PC-9 (cell line): ENCODE measurements around the gene SLC30A7. TPM values are rescaled to one million over a fixed set of nuclear protein-coding genes. Genes with fewer than 3 reads are reported as not detected.
"Not testable (repeated sequence)": the region's sequence is repeated elsewhere in the genome, so short reads cannot be mapped to it uniquely, and the experiment has no call there.

Experiments used
- BruUV-seq: library from RNA; stranded (reverse); fragments of 400-500 nt; replicated peaks from 2 replicates; lab custom pipeline; 2021; lab: Mats Ljungman, UMichigan
- CTCF ChIA-PET: fragments of 300-600 bp; sonication (Branson Sonifier 250); formaldehyde crosslinking; loops from one replicate; lab custom pipeline; 2022; ENCODE audit warnings: antibody characterized with exemption; lab: Charles Lee
- POLR2A ChIA-PET: fragments of 300-600 bp; sonication (Branson Sonifier 250); formaldehyde crosslinking; loops from one replicate; lab custom pipeline; 2022; ENCODE audit warnings: antibody characterized with exemption; ENCODE audit not compliant: unreplicated experiment; lab: Charles Lee
- DNase-seq, 2 experiments: peaks; one replicate each; pipeline versions ENCODE4 v3.0.0 to v3.0.0-alpha.2; 2015 to 2022; ENCODE audit warnings: mixed read lengths in 1 of 2
- H2AFZ ChIP-seq: fragments of 200-600 bp; sonication (generic); 2 replicates; pipeline ENCODE4 v1.8.1; 2017; ENCODE audit warnings: antibody characterized with exemption
- H3F3A ChIP-seq: fragments of 200-600 bp; sonication (generic); 2 replicates; pipeline ENCODE4 v1.8.1; 2017; ENCODE audit warnings: antibody characterized with exemption, mild to moderate bottlenecking, low read depth; ENCODE audit not compliant: insufficient read depth
- H3K27ac ChIP-seq: fragments of 200-600 bp; sonication (generic); 2 replicates; pipeline ENCODE4 v1.6.1; 2016; ENCODE audit warnings: mixed run types
- H3K27me3 ChIP-seq: fragments of 200-600 bp; sonication (generic); 2 replicates; pipeline ENCODE4 v1.6.1; 2016; ENCODE audit warnings: low read depth, mixed run types; ENCODE audit not compliant: insufficient read depth
- H3K36me3 ChIP-seq: fragments of 200-600 bp; sonication (generic); 2 replicates; pipeline ENCODE4 v1.6.1; 2016; ENCODE audit warnings: low read depth, mixed run types
- H3K4me1 ChIP-seq: fragments of 200-600 bp; sonication (generic); replicated peaks from 2 replicates; pipeline ENCODE4 v1.6.1; 2016; ENCODE audit warnings: mixed run types; ENCODE audit not compliant: insufficient read depth
- H3K4me2 ChIP-seq: fragments of 200-600 bp; sonication (generic); 2 replicates; pipeline ENCODE4 v1.6.1; 2017; ENCODE audit warnings: mixed run types
- H3K4me3 ChIP-seq: fragments of 200-600 bp; sonication (generic); 2 replicates; pipeline ENCODE4 v1.6.1; 2016; ENCODE audit warnings: mixed run types
- H3K79me2 ChIP-seq: fragments of 200-600 bp; sonication (generic); 2 replicates; pipeline ENCODE4 v1.6.1; 2017; ENCODE audit warnings: low read depth, mixed run types
- H3K9me2 ChIP-seq: fragments of 200-600 bp; sonication (generic); 2 replicates; pipeline ENCODE4 v1.8.1; 2017; ENCODE audit warnings: mild to moderate bottlenecking; ENCODE audit not compliant: insufficient read depth
- H3K9me3 ChIP-seq: fragments of 200-600 bp; sonication (generic); 2 replicates; pipeline ENCODE4 v1.8.1; 2016; ENCODE audit warnings: low read depth; ENCODE audit not compliant: insufficient read depth
- H4K20me1 ChIP-seq: fragments of 200-600 bp; sonication (generic); 2 replicates; pipeline ENCODE4 v1.8.1; 2017; ENCODE audit not compliant: insufficient read depth
- CTCF ChIP-seq: fragments of 200-600 bp; sonication (generic); conservative IDR thresholded peaks from 2 replicates; pipeline ENCODE4 v1.6.1; 2017; ENCODE audit warnings: mixed run types, antibody characterized with exemption, mild to moderate bottlenecking, moderate library complexity
- EZH2 ChIP-seq: fragments of 200-600 bp; sonication (generic); IDR thresholded peaks from 2 replicates; pipeline ENCODE4 v1.8.0; 2017; ENCODE audit warnings: antibody characterized with exemption, low read depth
- intact Hi-C: fragments of 100-400 bp; cut with micrococcal nuclease; formaldehyde crosslinking; loops from one replicate; pipeline ENCODE4 v1.10.0; 2022; ENCODE audit not compliant: unreplicated experiment
- total RNA-seq: library from RNA; stranded (reverse); gene quantifications from 2 replicates; pipeline ENCODE4 v1.2.3, GENCODE V29; 2021

SLC30A7 gene
- total RNA-seq, 1 experiment from 2014 or later, result 27.4 TPM

GRCh38 chr1:100942304-100943046 lies 46.6 kb downstream of the SLC30A7 start:
- BruUV-seq, result no TSS peak
- H3K4me1 ChIP-seq, result peaks cover 5% of the 10 kb centered on the region; the same call in 1 of the 2 replicates
- no peak overlapping the region; the same call in 1 of the 2 replicates for H3K27ac ChIP-seq
- H3K4me3 ChIP-seq, result no peak overlapping the region
- TF ChIP-seq CTCF, result no peak
- TF ChIP-seq EZH2, result no peak
- peaks cover 36% of the 10 kb centered on the region for H3K36me3 ChIP-seq
- no peak overlapping the region for H3K4me2 ChIP-seq
- CTCF ChIA-PET, result no interaction called here
- peaks cover 18% of the 10 kb centered on the region; the same call in 1 of the 2 replicates for H3K79me2 ChIP-seq
- no peak for DNase-seq
- no peaks in the 10 kb centered on the region; the same call in 1 of the 2 replicates for H3F3A ChIP-seq
- peaks cover 5% of the 10 kb centered on the region; the same call in 1 of the 2 replicates for H4K20me1 ChIP-seq
- POLR2A ChIA-PET, result interaction anchor here (0.7 kb wide), 1 partner anchor 249 kb away, joined by 4 read pairs; no protein-coding TSS in a partner anchor
- intact Hi-C loops, result no loop called here
- H3K27me3 ChIP-seq, result no peaks in the 10 kb centered on the region
- no peak overlapping the region for H2AFZ ChIP-seq
- H3K9me2 ChIP-seq, result peaks cover 3% of the 10 kb centered on the region; the same call in 1 of the 2 replicates
- no peaks in the 10 kb centered on the region for H3K9me3 ChIP-seq

- H4K20me1 ChIP-seq, result peaks cover 6% of the 10 kb centered on the region; the same call in 1 of the 2 replicates
- H3K36me3 ChIP-seq, result peaks cover 40% of the 10 kb centered on the region
- no peaks in the 10 kb centered on the region for H3K9me3 ChIP-seq
- TF ChIP-seq CTCF, result no peak
- no peak for TF ChIP-seq EZH2
- H3K79me2 ChIP-seq, result peaks cover 24% of the 10 kb centered on the region; the same call in 1 of the 2 replicates
- H3K4me2 ChIP-seq, result no peak overlapping the region
- H3K27me3 ChIP-seq, result no peaks in the 10 kb centered on the region
- no peaks in the 10 kb centered on the region; the same call in 1 of the 2 replicates for H3F3A ChIP-seq
- no peak overlapping the region for H2AFZ ChIP-seq
- POLR2A ChIA-PET, result no interaction called here
- CTCF ChIA-PET, result no interaction called here
- no peak overlapping the region for H3K4me3 ChIP-seq
- BruUV-seq, result no TSS peak
- H3K9me2 ChIP-seq, result peaks cover 3% of the 10 kb centered on the region; the same call in 1 of the 2 replicates
- intact Hi-C loops, result no loop called here
- no peak overlapping the region; the same call in 1 of the 2 replicates for H3K27ac ChIP-seq
- H3K4me1 ChIP-seq, result peaks cover 5% of the 10 kb centered on the region; the same call in 1 of the 2 replicates
- no peak for DNase-seq
Measured at GRCh38 chr1:100943533-100943932, 47.6 kb downstream of the SLC30A7 start.

GRCh38 chr1:100946064-100946463 lies 50.2 kb downstream of the SLC30A7 start:
- H3K27ac ChIP-seq, DNase-seq, CTCF ChIA-PET, POLR2A ChIA-PET, H3F3A ChIP-seq, H2AFZ ChIP-seq, H3K4me3 ChIP-seq, H3K27me3 ChIP-seq, H3K4me2 ChIP-seq, H3K9me2 ChIP-seq, BruUV-seq, intact Hi-C loops, H3K9me3 ChIP-seq: not testable (repeated sequence)
- H3K36me3 ChIP-seq, result peaks cover 37% of the 10 kb centered on the region
- H4K20me1 ChIP-seq, result peaks cover 14% of the 10 kb centered on the region
- H3K79me2 ChIP-seq, result peaks cover 28% of the 10 kb centered on the region; the same call in 1 of the 2 replicates
- peaks cover 12% of the 10 kb centered on the region for H3K4me1 ChIP-seq

GRCh38 chr1:100947816-100948215 lies 51.9 kb downstream of the SLC30A7 start:
- DNase-seq, H2AFZ ChIP-seq, intact Hi-C loops, H3K27me3 ChIP-seq, POLR2A ChIA-PET, H3K4me3 ChIP-seq, H3K27ac ChIP-seq, H3K9me2 ChIP-seq, BruUV-seq, CTCF ChIA-PET, H3K9me3 ChIP-seq, H3K4me2 ChIP-seq, H3F3A ChIP-seq: not testable (repeated sequence)
- peaks cover 12% of the 10 kb centered on the region for H3K4me1 ChIP-seq
- H3K79me2 ChIP-seq, result peaks cover 28% of the 10 kb centered on the region; the same call in 1 of the 2 replicates
- peaks cover 14% of the 10 kb centered on the region for H4K20me1 ChIP-seq
- H3K36me3 ChIP-seq, result peaks cover 31% of the 10 kb centered on the region; the same call in 1 of the 2 replicates

- intact Hi-C loops, H3K4me3 ChIP-seq, DNase-seq, H3K27ac ChIP-seq, H2AFZ ChIP-seq, BruUV-seq, H3F3A ChIP-seq, H3K9me2 ChIP-seq, H3K4me1 ChIP-seq, POLR2A ChIA-PET, H3K27me3 ChIP-seq, H3K9me3 ChIP-seq: not testable (repeated sequence)
- Histone ChIP-seq H3K79me2 (peaks cover 28% of the 10 kb centered on the region; the same call in 1 of the 2 replicates), H4K20me1 (peaks cover 14% of the 10 kb centered on the region), H3K36me3 (peaks cover 21% of the 10 kb centered on the region; the same call in 1 of the 2 replicates), H3K4me2 (0 out of 2 replicates have a peak overlapping the region, but pooled peaks have one; percentile 4)
- CTCF ChIA-PET, result interaction anchor here (0.5 to 1.7 kb wide), 4 partner anchors 54 to 340 kb away, joined by 3 to 5 read pairs (median 3); partner anchors contain the start of gene EXTL2
Measured at GRCh38 chr1:100948721-100949405, 53.0 kb downstream of the SLC30A7 start.
